AG10803 (cell line): ENCODE results near the gene AFF1.
"Not testable (repeated sequence)": the region's sequence is repeated elsewhere in the genome, so short reads cannot be mapped to it uniquely, and the experiment has no call there.

Experiments
- DNase-seq: peaks from one replicate; pipeline ENCODE4 v3.0.0; 2010; ENCODE audit warnings: low read depth
- H3K4me3 ChIP-seq: 2 replicates; pipeline ENCODE4 v1.5.1; 2011; ENCODE audit warnings: mild to moderate bottlenecking, low read length, control low read depth
- TF ChIP-seq, protein P1 (sequence below): conservative IDR thresholded peaks from 2 replicates; pipeline ENCODE4 v1.5.1; 2011; ENCODE audit warnings: mild to moderate bottlenecking, low read length, control low read depth, inconsistent platforms

The AFF1 gene

DNA sequence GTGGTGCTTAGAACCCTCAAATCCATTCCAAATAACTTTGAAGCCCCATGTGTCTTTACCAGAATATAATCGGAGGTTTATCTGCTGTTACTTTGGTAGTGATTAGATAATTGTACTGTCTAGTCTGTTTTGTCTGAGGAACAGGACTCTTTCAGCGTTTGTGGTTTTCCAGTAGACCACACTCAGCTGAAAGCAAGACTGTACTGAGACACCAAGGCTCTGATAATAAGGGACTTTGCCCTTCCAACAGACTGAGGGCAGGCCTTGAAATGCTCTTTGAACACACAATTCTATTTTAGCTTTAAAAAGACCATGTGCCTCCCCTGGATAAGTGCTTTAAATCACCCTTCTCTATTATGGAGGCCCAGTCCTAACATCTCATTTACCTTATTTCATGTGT, 209.5 kb downstream of the AFF1 start:
- DNase-seq: no peak
- TF ChIP-seq, protein P1, sequence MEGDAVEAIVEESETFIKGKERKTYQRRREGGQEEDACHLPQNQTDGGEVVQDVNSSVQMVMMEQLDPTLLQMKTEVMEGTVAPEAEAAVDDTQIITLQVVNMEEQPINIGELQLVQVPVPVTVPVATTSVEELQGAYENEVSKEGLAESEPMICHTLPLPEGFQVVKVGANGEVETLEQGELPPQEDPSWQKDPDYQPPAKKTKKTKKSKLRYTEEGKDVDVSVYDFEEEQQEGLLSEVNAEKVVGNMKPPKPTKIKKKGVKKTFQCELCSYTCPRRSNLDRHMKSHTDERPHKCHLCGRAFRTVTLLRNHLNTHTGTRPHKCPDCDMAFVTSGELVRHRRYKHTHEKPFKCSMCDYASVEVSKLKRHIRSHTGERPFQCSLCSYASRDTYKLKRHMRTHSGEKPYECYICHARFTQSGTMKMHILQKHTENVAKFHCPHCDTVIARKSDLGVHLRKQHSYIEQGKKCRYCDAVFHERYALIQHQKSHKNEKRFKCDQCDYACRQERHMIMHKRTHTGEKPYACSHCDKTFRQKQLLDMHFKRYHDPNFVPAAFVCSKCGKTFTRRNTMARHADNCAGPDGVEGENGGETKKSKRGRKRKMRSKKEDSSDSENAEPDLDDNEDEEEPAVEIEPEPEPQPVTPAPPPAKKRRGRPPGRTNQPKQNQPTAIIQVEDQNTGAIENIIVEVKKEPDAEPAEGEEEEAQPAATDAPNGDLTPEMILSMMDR: no peak

DNA sequence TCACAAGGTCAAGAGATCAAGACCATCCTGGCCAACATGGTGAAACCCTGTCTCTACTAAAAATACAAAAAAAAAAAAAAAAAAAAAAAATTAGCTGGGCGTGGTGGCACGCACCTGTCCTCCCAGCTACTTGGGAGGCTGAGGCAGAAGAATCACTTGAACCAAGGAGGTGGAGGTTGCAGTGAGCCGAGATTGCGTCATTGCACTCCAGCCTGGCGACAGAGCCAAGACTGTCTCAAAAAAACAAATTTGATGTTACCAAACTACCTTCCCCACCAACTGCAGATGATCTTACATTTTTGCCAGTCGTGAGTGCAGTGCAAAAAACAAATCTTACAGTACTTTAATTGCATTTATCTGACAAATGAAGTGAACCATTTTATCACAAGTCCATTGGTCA, 211.1 kb downstream of the AFF1 start:
- H3K4me3 ChIP-seq, DNase-seq: not testable (repeated sequence)

More for the DNA sequence above, 209.5 kb downstream of the AFF1 start:
- no peak overlapping the region for H3K4me3 ChIP-seq

DNA sequence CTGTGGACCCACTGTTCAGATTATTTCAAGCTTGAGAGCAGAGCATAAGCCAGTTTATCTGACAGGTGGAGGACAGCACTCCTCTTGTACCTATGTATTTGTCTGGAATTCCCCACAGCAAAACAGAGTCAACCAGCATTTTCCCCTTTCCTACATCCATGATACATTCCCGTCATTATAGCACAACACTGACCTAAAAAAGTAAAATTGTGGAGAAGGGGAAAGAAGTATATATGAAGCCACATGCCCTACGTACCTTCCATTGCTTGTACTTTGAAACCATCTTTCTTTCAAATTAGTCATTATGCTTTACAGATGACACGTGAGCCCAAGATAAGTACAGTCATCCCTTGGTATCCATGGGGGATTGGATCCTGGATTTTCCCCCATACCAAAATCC, 212.3 kb downstream of the AFF1 start:
- no peak overlapping the region for H3K4me3 ChIP-seq
- no peak for DNase-seq
- TF ChIP-seq, protein P1: no peak

DNA sequence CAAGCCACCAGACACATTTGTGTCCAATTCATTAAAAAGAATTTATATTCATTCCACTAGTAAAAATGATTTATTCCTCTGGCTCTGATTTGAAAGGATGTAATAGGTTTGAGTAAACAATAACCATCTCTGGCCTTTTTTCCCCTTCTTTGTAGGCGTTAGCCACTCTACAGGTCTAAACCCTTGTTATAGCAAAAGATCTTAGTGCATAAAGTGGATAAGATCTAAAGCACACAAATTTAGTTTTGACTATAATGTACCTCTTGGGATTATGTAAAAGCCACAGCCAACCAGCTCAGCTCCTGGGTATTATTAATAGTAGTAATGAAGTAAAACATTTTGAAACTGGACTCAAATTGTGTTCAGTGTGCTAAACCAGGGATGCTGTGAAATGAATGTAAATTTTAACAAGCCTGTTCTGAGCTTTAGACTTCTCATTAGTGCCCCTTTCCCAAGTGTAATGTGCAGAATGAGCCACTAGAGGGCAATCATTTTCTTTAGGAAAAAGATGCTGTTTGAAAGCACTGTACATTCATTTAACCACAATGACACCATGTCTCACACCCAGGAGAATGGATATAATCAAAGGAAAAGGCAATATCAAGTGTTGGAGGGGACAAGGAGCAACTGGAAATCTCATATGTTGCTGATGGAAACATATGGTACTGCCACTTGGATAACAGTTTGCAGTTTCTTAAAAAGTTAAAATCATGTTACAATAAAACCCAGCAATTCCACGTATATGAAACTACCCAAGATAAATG, 215.9 kb downstream of the AFF1 start:
- TF ChIP-seq, protein P1: peak; percentile 96
- no peak overlapping the region for H3K4me3 ChIP-seq
- peak; percentile 69 for DNase-seq

DNA sequence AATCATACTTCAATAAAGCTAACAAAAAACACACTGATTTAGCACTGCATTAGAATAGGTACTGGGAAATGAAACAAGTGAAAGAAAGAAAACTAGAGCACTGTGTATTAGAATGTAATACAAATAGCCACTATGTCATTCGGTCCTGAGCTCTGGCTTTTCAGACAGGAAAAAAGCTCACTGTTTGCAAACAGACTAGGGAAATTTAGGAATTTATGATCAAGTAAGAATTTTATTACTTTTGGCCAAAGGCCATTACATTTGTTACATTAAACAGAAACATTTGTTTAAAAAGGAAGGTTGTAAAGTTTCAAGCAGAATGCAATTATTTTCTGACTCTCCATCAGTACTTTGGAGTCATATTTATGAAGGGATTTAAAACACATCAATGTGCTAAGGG, 216.9 kb downstream of the AFF1 start:
- DNase-seq: peak; percentile 15
- no peak overlapping the region for H3K4me3 ChIP-seq
- TF ChIP-seq, protein P1: no peak

DNA sequence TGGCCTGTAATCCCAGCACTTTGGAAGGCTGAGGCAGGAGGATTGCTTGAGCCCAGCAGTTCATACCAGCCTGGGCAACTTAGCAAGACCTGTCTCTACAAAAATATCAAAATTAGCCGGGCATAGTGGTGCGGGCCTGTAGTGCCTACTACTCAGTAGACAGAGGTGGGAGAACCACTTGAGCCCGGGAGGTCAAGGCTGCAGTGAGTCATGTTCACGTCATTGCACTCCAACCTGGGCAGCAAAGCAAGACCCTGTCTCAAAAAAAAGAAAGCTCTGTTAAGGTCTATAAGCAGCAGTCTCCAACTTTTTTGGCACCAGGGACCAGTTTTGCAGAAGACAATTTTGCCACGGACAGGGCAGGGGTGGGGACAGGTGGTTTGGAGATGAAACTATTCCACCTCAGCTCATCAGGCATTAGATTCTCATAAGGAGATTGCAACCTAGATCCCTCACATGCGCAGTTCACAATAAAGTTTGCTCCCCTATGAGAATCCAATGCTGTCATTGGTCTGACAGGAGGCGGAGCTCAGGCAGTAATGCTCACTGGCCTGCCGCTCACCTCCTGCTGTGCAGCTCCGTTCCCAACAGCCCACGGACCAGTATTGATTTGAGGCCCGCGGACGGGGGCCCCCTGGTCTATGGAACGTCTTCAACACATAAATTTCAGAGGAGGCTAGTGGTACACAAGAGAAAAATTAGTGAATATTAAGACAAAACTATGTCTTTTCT, 217.7 kb downstream of the AFF1 start:
- no peak overlapping the region for H3K4me3 ChIP-seq

DNA sequence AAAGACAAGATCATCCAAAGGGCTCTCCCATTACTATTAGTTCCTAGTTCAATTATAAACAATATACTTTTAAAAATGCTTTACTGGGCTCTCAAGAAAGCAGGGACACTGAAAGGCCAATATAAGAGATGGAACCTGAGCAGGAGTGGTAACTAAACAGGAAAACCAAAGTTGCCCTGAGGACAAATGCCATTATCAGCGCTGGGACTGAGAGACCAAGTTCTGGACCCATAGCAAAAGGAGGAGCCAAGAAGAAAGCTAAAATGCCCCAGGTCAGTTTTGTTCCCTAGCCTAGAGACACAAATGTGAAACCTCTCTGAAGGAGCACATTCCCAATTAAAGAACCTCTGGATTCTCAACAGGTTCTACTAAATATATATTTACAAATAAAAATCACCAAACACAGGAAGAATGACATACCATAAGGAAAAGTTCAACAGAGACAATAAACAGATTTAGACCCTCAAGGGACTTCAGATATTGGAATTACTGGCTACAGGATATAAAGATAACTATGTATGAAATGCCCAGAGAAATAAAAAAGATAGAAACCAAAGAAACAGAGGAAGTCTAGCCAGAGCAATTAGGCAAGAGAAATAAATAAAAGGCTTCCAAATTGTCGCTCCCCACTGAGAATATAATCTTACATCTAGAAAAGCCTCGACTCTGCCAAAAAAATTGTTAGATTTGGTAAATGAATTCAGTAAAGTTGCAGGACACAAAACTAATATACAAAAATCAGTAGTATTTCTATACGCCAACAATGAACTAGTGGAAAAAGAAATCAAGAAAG, 218.5 kb downstream of the AFF1 start:
- DNase-seq: no peak
- no peak overlapping the region for H3K4me3 ChIP-seq
- TF ChIP-seq, protein P1: no peak

More for the DNA sequence above, 217.7 kb downstream of the AFF1 start:
- TF ChIP-seq, protein P1: no peak
- no peak for DNase-seq
